ENCODE measurements around the gene PRR23A. TPM values are rescaled to one million over a fixed set of nuclear protein-coding genes. Genes with fewer than 3 reads are reported as not detected.

Gene PRR23A
- total and polyA plus RNA-seq, 5 donors from 2014 or later: not detected

GRCh38 chr3:138987181-138987580 is 18.9 kb downstream of the PRR23A start:
- no peaks in the 10 kb centered on the region for H3K27me3 ChIP-seq (ENCODE audit: control insufficient read depth, insufficient read depth, low read length)
- DNase-seq (no peak), ATAC-seq (ENCODE audit: low read depth in 2 of 2) (no peak)
- Mint-ChIP-seq H3K9me3 (peaks cover 0 to 2% (median 0%) of the 10 kb centered on the region in 7 donors), H3K4me1 (no peaks in the 10 kb centered on the region), H3K4me3 (no peak overlapping the region), H3K27me3 (peaks cover 5% of the 10 kb centered on the region), H3K27ac (no peak overlapping the region), H3K36me3 (no peaks in the 10 kb centered on the region)
- no peaks in the 10 kb centered on the region for H3K4me1 ChIP-seq (ENCODE audit: control insufficient read depth, insufficient read depth, low read length, poor library complexity, severe bottlenecking)
- H3K9me3 ChIP-seq (ENCODE audit: control insufficient read depth in 2 of 2, low read length in 2 of 2): no peaks in the 10 kb centered on the region
- no peak overlapping the region for H3K27ac ChIP-seq (ENCODE audit: insufficient read depth, low read length, poor library complexity, severe bottlenecking)
- H3K4me3 ChIP-seq (ENCODE audit: low read depth, low read length): no peak overlapping the region
- no peaks in the 10 kb centered on the region for H3K36me3 ChIP-seq (ENCODE audit: control insufficient read depth, insufficient read depth, low read length)

GRCh38 chr3:138985932-138986331 is 20.1 kb downstream of the PRR23A start:
- no peaks in the 10 kb centered on the region for H3K36me3 Mint-ChIP-seq
- no peak overlapping the region for H3K27ac Mint-ChIP-seq
- Histone ChIP-seq H3K4me1 (ENCODE audit: control insufficient read depth, insufficient read depth, low read length, poor library complexity, severe bottlenecking) (no peaks in the 10 kb centered on the region), H3K4me3 (ENCODE audit: low read depth, low read length) (no peak overlapping the region), H3K9me3 (ENCODE audit: control insufficient read depth in 2 of 2, low read length in 2 of 2) (no peaks in the 10 kb centered on the region), H3K27me3 (ENCODE audit: control insufficient read depth, insufficient read depth, low read length) (no peaks in the 10 kb centered on the region), H3K27ac (ENCODE audit: insufficient read depth, low read length, poor library complexity, severe bottlenecking) (no peak overlapping the region), H3K36me3 (ENCODE audit: control insufficient read depth, insufficient read depth, low read length) (no peaks in the 10 kb centered on the region)
- no peak overlapping the region for H3K4me3 Mint-ChIP-seq
- no peaks in the 10 kb centered on the region for H3K4me1 Mint-ChIP-seq
- peaks cover 0 to 2% (median 0%) of the 10 kb centered on the region in 7 donors for H3K9me3 Mint-ChIP-seq
- DNase-seq (no peak), ATAC-seq (ENCODE audit: low read depth in 2 of 2) (no peak)
- H3K27me3 Mint-ChIP-seq: peaks cover 3% of the 10 kb centered on the region

GRCh38 chr3:138984816-138985215 is 21.3 kb downstream of the PRR23A start:
- no peaks in the 10 kb centered on the region for H3K36me3 Mint-ChIP-seq
- H3K4me3 ChIP-seq (ENCODE audit: low read depth, low read length): no peak overlapping the region

GRCh38 chr3:138976047-138976446 is 30.0 kb downstream of the PRR23A start:
- DNase-seq (no peak), ATAC-seq (ENCODE audit: low read depth in 2 of 2) (no peak)
- Mint-ChIP-seq H3K27ac (no peak overlapping the region), H3K36me3 (no peaks in the 10 kb centered on the region), H3K4me1 (no peaks in the 10 kb centered on the region), H3K27me3 (peaks cover 10% of the 10 kb centered on the region), H3K9me3 (peaks cover 0 to 3% (median 0%) of the 10 kb centered on the region in 7 donors), H3K4me3 (no peak overlapping the region)
- Histone ChIP-seq H3K36me3 (ENCODE audit: control insufficient read depth, insufficient read depth, low read length) (no peaks in the 10 kb centered on the region), H3K27me3 (ENCODE audit: control insufficient read depth, insufficient read depth, low read length) (no peaks in the 10 kb centered on the region), H3K4me3 (ENCODE audit: low read depth, low read length) (no peak overlapping the region), H3K27ac (ENCODE audit: insufficient read depth, low read length, poor library complexity, severe bottlenecking) (no peak overlapping the region), H3K9me3 (ENCODE audit: control insufficient read depth in 2 of 2, low read length in 2 of 2) (no peaks in the 10 kb centered on the region), H3K4me1 (ENCODE audit: control insufficient read depth, insufficient read depth, low read length, poor library complexity, severe bottlenecking) (no peaks in the 10 kb centered on the region)

More at GRCh38 chr3:138984816-138985215, 21.3 kb downstream of the PRR23A start:
- peaks cover 4% of the 10 kb centered on the region for H3K27me3 Mint-ChIP-seq
- H3K9me3 Mint-ChIP-seq: peaks cover 0 to 2% (median 0%) of the 10 kb centered on the region in 7 donors
- Histone ChIP-seq H3K36me3 (ENCODE audit: control insufficient read depth, insufficient read depth, low read length) (no peaks in the 10 kb centered on the region), H3K9me3 (ENCODE audit: control insufficient read depth in 2 of 2, low read length in 2 of 2) (no peaks in the 10 kb centered on the region), H3K4me1 (ENCODE audit: control insufficient read depth, insufficient read depth, low read length, poor library complexity, severe bottlenecking) (no peaks in the 10 kb centered on the region), H3K27me3 (ENCODE audit: control insufficient read depth, insufficient read depth, low read length) (no peaks in the 10 kb centered on the region), H3K27ac (ENCODE audit: insufficient read depth, low read length, poor library complexity, severe bottlenecking) (no peak overlapping the region)
- no peak for ATAC-seq (ENCODE audit: low read depth in 2 of 2)
- H3K4me1 Mint-ChIP-seq: no peaks in the 10 kb centered on the region
- DNase-seq: no peak
- H3K27ac Mint-ChIP-seq: no peak overlapping the region
- no peak overlapping the region for H3K4me3 Mint-ChIP-seq

GRCh38 chr3:138975351-138975750 is 30.7 kb downstream of the PRR23A start:
- Histone ChIP-seq H3K9me3 (ENCODE audit: control insufficient read depth in 2 of 2, low read length in 2 of 2) (no peaks in the 10 kb centered on the region), H3K36me3 (ENCODE audit: control insufficient read depth, insufficient read depth, low read length) (no peaks in the 10 kb centered on the region), H3K27me3 (ENCODE audit: control insufficient read depth, insufficient read depth, low read length) (no peaks in the 10 kb centered on the region), H3K4me3 (ENCODE audit: low read depth, low read length) (no peak overlapping the region), H3K4me1 (ENCODE audit: control insufficient read depth, insufficient read depth, low read length, poor library complexity, severe bottlenecking) (no peaks in the 10 kb centered on the region), H3K27ac (ENCODE audit: insufficient read depth, low read length, poor library complexity, severe bottlenecking) (no peak overlapping the region)
- peaks cover 0 to 3% (median 0%) of the 10 kb centered on the region in 7 donors for H3K9me3 Mint-ChIP-seq
- no peaks in the 10 kb centered on the region for H3K4me1 Mint-ChIP-seq
- H3K36me3 Mint-ChIP-seq: no peaks in the 10 kb centered on the region
- peaks cover 9% of the 10 kb centered on the region for H3K27me3 Mint-ChIP-seq
- DNase-seq: no peak
- H3K4me3 Mint-ChIP-seq: no peak overlapping the region
- ATAC-seq (ENCODE audit: low read depth in 2 of 2): no peak
- no peak overlapping the region for H3K27ac Mint-ChIP-seq

GRCh38 chr3:138974462-138974861 is 31.6 kb downstream of the PRR23A start:
- no peak overlapping the region for H3K4me3 ChIP-seq (ENCODE audit: low read depth, low read length)
- H3K36me3 ChIP-seq (ENCODE audit: control insufficient read depth, insufficient read depth, low read length): no peaks in the 10 kb centered on the region
- no peaks in the 10 kb centered on the region for H3K36me3 Mint-ChIP-seq
- H3K9me3 ChIP-seq (ENCODE audit: control insufficient read depth in 2 of 2, low read length in 2 of 2): no peaks in the 10 kb centered on the region
- H3K4me1 Mint-ChIP-seq: no peaks in the 10 kb centered on the region
- no peaks in the 10 kb centered on the region for H3K4me1 ChIP-seq (ENCODE audit: control insufficient read depth, insufficient read depth, low read length, poor library complexity, severe bottlenecking)
- no peaks in the 10 kb centered on the region for H3K27me3 ChIP-seq (ENCODE audit: control insufficient read depth, insufficient read depth, low read length)
- ATAC-seq (ENCODE audit: low read depth in 2 of 2) (no peak), DNase-seq (no peak)
- no peak overlapping the region for H3K27ac Mint-ChIP-seq
- H3K9me3 Mint-ChIP-seq: peaks cover 0 to 3% (median 0%) of the 10 kb centered on the region in 7 donors
- H3K27ac ChIP-seq (ENCODE audit: insufficient read depth, low read length, poor library complexity, severe bottlenecking): no peak overlapping the region
- peaks cover 12% of the 10 kb centered on the region for H3K27me3 Mint-ChIP-seq
- H3K4me3 Mint-ChIP-seq: no peak overlapping the region

GRCh38 chr3:138972941-138973340 is 33.1 kb downstream of the PRR23A start:
- Histone ChIP-seq H3K27ac (ENCODE audit: insufficient read depth, low read length, poor library complexity, severe bottlenecking) (no peak overlapping the region), H3K4me1 (ENCODE audit: control insufficient read depth, insufficient read depth, low read length, poor library complexity, severe bottlenecking) (no peaks in the 10 kb centered on the region), H3K27me3 (ENCODE audit: control insufficient read depth, insufficient read depth, low read length) (no peaks in the 10 kb centered on the region), H3K9me3 (ENCODE audit: control insufficient read depth in 2 of 2, low read length in 2 of 2) (no peaks in the 10 kb centered on the region), H3K36me3 (ENCODE audit: control insufficient read depth, insufficient read depth, low read length) (no peaks in the 10 kb centered on the region), H3K4me3 (ENCODE audit: low read depth, low read length) (no peak overlapping the region)
- DNase-seq (no peak), ATAC-seq (ENCODE audit: low read depth in 2 of 2) (no peak)
- Mint-ChIP-seq H3K27me3 (peaks cover 12% of the 10 kb centered on the region), H3K4me1 (no peaks in the 10 kb centered on the region), H3K4me3 (no peak overlapping the region), H3K36me3 (no peaks in the 10 kb centered on the region), H3K9me3 (peaks cover 0 to 4% (median 0%) of the 10 kb centered on the region in 7 donors), H3K27ac (no peak overlapping the region)

- H3K27me3 ChIP-seq (ENCODE audit: control insufficient read depth, insufficient read depth, low read length): no peaks in the 10 kb centered on the region
- peaks cover 0 to 5% (median 0%) of the 10 kb centered on the region in 7 donors for H3K9me3 Mint-ChIP-seq
- DNase-seq (no peak), ATAC-seq (ENCODE audit: low read depth in 2 of 2) (no peak)
- no peaks in the 10 kb centered on the region for H3K4me1 ChIP-seq (ENCODE audit: control insufficient read depth, insufficient read depth, low read length, poor library complexity, severe bottlenecking)
- H3K4me3 ChIP-seq (ENCODE audit: low read depth, low read length): no peak overlapping the region
- H3K27me3 Mint-ChIP-seq: peaks cover 12% of the 10 kb centered on the region
- H3K4me1 Mint-ChIP-seq: no peaks in the 10 kb centered on the region
- H3K36me3 ChIP-seq (ENCODE audit: control insufficient read depth, insufficient read depth, low read length): no peaks in the 10 kb centered on the region
- H3K36me3 Mint-ChIP-seq: no peaks in the 10 kb centered on the region
- H3K9me3 ChIP-seq (ENCODE audit: control insufficient read depth in 2 of 2, low read length in 2 of 2): no peaks in the 10 kb centered on the region
- no peak overlapping the region for H3K27ac Mint-ChIP-seq
- no peak overlapping the region for H3K27ac ChIP-seq (ENCODE audit: insufficient read depth, low read length, poor library complexity, severe bottlenecking)
- no peak overlapping the region for H3K4me3 Mint-ChIP-seq
Observed at GRCh38 chr3:138971766-138972320, 34.2 kb downstream of the PRR23A start.

Measured in CD4-positive, CD25-positive, alpha-beta regulatory T cell (primary cell).